HG03064 (cell line): ENCODE data around the gene MT4.
A peak's percentile ranks its signal among the peaks of the same experiment; 100 is the strongest.

Source experiments
- ATAC-seq: cut with Tn5 transposase; IDR thresholded peaks from one replicate; pipeline ENCODE4 v1.9.1; 2021; ENCODE audit warnings: low read depth; ENCODE audit not compliant: unreplicated experiment

The MT4 gene

DNA sequence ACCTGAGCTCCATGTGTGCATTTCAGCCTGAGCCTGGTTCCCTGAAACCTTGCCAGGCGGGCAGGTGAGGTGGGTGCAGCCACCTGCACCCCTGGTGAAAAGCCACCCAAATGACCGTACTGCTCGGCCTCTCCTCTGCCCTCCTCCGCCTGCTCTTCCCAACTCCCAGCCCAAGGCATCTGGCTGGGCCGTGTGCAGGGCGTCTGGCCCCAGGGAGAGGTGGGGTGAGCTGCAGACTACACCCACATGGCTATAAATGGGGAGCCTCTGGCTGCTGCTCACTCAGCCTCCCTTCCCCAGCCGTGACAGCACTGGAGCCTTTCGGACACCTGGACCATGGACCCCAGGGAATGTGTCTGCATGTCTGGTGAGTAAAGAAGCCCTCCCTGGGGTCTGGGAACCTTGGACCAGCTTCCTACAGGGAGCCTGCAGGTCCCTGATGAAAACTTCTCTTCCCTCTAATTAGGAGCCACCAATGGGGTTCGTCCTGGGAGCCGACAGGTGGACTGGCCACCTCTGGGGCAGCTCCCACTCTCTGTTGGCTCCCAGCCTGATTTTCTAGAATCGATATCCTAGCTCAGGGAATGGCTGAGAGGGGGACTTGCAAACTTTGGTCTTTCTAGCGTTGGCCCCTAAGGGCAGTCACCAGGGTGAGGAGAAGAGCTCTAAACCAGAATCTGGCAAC, at the start of gene MT4:
Gene MT4 (plus strand): TSS at position 281 of the 685 bp plus-strand sequence. CDS start 56 bp downstream, at position 337.
- ATAC-seq: no peak

DNA sequence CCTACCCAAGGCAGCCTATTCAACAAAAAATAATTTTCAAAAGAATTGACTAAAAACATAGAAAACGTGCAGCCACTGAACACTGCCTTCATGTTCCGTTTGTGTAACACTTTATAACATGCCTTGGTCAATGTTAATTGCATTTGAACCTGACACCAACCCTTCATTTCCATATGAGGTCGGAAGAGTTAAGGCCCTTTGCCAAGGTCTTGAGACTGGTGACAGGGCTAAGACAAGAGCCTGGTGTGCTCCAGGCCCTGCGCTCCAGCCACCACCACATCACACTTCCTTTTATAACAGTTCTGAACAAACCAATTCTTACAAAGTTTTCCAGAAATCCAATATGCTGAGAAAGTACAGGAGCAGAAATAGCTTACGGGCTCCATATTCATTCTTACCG, 49.2 kb upstream of the MT4 start:
- no peak for ATAC-seq

DNA sequence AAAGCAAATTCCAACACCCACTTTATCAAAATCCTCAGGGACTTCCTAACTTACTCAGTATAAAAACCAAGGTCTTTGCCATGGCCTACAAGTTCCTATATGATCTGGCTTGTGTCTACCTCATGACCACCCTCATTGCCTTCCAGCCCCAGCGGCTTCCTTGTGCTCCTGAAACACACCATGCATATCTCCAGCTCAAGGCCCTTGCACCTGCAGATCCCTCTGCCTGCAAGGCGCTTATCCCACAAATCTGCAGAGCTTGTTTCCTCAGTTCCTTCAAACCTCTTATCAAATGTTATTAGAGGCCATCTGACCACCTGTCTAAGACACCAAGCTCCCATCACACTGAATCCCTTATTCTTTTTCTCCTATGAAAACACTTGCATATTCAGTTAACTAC, 47.7 kb upstream of the MT4 start:
- ATAC-seq: no peak

DNA sequence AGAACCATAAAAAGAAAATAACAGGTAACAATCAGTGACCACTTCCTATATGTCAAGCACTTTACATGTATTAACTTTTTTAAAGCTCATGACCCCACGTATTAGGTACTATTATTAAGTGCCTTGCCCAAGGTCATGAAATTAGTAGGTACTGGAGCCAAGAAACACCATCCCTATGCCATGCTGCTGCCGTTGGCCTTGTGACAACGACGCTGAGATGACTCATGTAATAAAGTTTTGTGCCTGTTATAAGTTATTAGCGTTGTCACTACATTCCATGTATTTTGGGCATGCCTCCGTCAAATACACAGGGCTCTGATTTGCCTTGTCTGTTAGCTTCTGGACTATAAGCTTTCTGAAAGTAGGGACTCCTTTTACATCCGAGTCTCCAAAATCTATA, 46.4 kb upstream of the MT4 start:
- ATAC-seq: no peak

DNA sequence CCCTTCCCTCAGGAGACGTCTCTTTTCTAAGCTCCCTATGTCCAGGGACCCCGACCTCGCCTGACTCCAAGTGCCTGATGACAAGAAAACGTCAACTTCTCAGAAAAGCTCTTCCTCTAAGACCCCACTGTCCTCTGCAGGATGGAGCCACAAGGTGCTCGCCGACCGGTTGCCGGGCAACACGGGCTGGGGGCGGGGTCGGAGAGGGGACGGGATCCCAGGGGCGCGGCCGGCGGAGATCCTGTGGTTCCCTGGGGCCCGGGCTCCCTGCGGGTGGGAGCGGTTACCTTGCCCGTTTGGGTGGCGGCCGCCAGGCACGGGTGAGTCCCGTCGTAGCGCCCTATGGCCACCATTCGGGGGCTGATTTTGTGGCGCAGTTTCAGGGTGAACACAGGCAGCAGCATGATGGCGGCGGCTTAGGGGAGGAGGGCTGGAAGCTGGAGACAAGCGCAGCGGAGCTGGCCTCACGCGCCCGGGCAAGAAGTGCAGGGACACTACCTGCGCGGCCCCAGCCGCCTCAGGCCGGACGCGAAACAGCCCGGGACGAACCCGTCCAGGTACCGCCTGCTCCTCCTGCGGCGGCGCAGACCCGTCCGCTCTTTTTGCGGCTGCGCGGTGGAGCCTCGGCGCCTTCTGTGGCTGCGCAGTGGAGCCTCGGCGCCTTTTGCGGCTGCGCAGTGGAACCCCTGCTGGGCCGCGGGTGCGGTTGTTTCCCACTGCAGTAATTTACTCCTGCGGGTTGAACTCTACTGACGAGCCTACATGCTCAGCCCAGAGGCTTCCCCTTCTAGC, 45.2 kb upstream of the MT4 start, which contains the start of gene BBS2:
Gene BBS2 (minus strand): TSS at position 566 of the 792 bp plus-strand sequence. CDS start 162 bp downstream, at position 404.
- ATAC-seq: peak; percentile 78

DNA sequence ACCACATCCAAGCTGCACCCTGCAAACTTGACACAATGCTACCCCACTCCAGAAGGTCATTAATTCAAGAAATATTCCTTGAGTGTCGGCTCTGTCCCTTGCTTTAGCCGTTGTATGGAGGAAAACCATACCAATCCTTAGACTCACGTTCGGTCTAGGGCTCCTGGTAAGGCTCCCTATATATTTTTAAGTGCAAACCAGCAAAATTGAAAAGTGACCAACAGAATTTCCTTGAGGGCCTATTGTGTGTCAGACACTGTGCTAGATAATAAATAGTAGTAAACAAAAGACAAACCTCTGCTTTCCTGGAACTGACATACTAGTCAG, 44.7 kb upstream of the MT4 start:
- no peak for ATAC-seq

DNA sequence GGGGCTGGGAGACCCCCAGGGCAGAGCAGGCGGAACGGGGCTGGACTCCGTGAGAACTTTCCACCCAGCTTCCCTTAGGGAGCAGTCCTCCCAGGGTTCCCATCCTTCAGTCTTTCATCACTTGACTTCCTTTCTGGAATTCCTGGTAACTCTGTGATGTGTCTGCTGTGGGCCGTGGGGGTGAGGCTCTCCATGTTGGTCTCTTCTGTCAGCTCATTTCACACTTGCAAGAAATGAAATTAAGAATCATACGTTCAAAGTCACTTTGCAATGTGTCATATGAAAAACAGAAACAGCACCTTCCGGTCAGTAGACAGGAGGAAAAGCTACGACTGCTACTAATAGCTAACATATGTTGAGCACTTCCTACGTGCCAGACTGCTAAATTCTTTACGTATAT, 39.6 kb upstream of the MT4 start:
- no peak for ATAC-seq

DNA sequence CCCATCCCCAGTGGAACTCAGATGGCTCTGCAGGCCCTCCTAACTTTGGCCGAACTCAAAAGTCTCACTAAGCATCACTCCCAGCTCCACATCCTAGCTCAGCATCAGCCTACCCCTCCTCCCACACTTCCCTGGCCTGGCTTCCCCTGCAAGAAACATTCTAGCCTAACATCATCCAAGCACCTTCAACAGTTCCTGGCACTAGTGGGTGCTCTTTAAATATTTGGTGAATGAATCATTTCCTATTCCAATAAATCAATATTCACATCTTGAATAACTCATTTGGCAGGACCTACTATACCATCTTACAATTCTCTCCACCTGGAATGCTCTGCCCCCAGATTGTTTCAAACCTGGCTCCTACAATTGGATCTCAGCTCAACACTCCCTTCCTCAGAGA, 34.0 kb upstream of the MT4 start:
- ATAC-seq: no peak

DNA sequence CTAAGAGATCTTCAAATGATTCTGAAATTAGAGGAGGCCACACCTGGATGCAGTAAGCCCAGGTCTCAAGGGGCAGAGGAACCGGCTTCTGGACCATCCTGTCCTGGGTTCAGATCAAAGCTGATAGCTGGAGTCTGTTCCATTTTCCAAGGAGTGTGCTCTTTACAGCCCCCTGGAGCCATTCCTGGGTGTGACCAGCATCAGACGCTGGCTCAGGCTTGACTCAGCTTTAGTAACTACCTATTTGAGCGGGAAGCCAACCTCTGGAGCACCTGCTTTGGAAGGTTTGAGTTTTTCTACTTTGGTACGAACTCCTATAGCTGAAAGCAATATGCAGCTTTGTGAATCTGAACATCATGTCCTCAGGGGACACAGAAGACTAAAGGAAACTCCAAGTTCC, 32.2 kb upstream of the MT4 start:
- ATAC-seq: no peak

DNA sequence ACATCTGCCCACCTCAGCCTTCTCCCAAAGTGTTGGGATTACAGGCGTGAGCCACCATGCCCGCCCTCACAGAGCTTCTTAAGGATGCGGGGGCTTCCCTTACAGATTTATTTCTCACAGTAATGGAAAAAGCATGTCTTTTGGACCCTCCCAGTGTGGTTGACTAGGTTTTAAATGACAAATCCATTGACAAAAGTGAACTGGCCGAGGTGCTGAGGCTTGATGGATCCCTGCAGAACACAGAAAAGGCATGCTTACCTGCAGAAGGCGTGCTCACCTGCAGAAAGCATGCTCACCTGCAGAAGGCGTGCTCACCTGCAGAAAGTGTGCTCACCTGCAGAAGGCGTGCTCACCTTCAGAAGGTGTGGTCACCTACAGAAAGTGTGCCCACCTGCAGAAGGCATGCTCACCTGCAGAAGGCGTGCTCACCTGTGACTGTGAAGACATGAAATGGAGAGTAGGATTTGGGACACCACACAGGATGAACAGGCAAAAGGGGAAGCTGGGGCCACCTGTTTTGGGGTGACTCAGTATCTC, 30.0 kb upstream of the MT4 start:
- no peak for ATAC-seq

DNA sequence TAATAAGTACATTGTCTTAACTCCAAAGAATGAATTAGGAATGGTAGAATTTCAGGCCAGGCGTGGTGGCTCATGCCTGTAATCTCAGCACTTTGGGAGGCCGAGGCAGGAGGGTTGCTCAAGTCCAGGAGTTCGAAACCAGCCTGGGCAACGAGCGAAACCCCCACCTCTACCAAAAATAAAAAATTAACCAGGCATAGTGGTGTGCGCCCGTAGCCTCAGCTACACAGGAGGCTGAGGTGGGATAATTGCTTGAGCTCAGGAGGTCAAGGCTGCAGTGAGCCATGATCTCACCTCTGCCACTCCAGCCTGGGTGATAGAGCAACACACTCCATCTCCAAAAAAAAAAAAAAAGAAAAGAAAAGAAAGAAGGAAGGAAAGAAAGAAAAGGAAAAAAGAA, 26.5 kb upstream of the MT4 start:
- ATAC-seq: no peak

DNA sequence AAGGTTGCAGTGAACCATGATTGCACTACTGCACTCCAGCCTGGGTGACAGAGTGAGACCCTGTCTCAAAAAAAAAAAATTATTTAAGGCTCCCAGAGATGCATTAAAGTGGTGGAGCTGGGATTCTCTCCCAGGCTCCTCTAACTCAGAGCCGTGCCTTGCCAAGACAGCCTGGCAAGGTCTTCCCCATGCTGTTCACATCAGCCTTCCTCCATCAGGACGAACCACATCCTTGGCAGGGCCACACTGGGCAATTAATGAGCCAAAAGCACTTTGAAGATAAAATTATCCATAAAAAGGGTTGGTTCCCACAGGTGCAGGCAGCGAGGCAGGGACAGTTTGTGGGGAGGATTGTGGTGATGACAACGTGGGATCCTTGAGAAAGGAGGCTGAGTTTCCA, 25.2 kb upstream of the MT4 start:
- ATAC-seq: no peak

DNA sequence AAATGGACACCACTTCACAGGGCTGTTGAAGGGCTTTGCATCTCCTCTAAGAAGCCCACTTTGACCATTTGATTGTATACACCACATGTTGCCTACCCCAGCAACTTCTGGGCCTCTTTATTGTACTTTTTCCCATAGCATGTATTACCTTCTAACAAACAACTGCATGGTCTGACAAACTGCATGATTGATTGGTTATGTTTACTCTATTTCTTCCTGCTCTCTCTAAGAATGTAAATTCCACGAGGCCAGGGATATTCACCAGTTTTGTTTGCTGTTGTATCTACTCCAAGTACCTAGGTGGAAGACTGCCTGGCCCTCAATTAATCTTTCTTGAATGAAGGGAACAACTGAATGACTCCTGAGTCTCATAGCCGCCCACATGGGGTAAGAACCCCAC, 22.8 kb upstream of the MT4 start:
- no peak for ATAC-seq

DNA sequence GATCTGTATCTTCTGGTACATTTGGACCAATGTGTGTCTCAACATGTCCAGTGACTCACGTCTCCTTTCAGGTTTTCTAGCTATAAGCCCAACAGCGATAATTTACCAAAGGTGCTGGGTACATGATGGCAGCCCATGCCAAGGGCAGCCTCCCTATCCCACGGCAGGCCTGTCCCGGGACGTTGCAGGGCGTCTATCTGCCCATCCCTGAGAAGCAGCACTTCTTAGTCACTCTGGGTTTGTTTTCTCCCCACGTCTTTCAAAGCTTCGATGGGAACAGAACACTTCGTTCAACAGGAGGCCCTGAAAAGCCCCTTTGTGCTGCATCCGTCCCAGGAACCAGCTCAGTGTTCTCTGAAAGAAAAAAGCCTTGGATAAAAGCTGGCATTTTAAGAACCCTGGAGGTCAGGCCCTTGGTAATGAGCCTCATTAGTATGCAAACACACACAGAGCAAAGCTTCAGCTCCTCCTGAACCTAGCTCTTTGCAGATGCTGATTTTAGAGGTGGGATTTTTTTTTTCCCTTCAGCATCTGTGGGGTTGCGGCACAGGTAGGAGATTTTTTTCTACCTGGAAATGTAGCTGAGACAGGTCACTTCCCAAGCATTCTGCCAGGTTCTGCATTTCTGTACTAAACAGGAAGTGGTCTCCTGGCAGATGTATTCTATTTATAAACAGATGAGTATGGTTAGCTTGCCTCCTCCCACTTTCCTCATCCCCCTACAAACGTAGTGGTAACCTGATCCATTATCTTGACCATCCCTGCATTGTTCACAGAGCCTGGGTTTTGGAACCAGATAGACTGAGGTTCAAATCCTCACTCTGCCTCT, 17.5 kb upstream of the MT4 start:
- ATAC-seq: no peak

DNA sequence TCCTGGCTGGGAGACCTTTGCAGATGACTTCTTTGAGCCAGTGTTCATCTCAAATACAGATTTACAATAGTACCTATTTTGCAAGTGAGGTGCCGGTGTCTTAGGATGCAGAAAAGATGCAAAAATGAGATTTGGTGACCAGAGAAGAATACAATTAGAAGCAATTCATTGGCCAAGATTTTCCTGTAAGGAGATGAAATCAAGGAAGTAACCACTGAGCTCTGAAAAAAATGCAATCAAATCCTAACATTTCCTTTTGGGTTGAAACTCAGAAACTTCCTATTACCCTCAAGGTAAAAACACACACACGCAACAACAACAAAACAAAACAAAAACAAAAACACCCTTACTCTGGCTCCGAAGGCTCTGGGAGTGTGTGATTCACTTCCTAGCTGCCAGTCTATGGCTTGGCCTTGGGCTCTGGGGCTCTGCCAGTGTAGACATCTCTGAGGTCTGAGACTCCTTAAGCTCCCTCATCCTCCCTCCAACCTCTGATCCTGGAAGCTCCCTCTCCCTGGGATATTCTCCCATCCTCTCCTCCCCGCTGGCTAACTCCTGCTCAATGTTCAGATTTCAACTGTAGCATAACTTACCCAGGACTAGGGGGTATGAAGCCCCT, 16.8 kb upstream of the MT4 start:
- no peak for ATAC-seq

DNA sequence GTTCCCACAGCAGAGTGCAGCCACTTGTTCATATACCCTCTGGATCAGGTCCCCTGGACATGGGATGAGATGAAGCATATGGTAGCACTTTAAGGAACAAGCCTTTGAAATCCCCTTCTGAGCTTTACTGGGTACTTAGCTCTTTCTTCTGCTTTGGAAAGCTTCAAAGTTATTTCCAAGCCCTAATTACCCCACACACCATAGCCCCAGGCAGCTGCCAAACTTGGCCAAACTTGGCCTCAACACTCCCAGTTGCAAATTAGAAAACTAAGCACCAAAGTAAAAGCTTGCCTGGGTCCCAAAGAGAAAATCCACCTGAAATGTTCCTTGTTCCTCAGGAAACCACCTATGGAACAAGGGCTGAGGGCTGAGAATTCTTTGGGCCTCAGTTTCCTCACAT, 15.7 kb upstream of the MT4 start:
- ATAC-seq: no peak

DNA sequence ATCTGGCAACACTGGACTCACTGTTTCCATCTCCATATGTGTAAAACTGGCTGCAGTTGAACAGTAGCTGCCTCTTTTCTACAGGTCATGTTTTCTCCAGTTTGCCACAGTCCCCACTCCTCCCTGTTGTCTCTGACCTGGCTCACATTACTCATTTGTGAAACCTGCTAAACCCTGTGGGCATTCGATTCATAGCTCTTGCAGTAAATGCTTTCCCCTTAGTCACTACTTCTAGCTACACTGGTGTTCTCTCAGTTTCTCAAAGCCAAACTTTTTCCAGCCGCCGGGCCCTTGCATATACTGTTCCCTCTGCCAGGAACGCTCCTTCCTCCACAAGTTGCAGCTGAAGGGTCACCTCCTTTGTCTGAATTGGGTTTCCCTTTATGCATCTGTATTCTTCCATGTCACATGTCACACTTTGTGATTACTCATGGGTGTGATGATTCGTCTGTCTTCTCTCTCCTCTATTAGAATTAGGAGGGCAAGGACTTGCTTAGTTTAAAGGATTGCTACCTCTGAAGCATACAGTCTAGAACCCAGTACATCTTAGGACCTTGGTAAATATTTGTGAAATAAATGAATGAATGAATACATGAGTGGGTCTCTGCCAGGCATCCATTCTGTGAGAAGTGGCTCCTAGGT, 15.0 kb upstream of the MT4 start:
- no peak for ATAC-seq

DNA sequence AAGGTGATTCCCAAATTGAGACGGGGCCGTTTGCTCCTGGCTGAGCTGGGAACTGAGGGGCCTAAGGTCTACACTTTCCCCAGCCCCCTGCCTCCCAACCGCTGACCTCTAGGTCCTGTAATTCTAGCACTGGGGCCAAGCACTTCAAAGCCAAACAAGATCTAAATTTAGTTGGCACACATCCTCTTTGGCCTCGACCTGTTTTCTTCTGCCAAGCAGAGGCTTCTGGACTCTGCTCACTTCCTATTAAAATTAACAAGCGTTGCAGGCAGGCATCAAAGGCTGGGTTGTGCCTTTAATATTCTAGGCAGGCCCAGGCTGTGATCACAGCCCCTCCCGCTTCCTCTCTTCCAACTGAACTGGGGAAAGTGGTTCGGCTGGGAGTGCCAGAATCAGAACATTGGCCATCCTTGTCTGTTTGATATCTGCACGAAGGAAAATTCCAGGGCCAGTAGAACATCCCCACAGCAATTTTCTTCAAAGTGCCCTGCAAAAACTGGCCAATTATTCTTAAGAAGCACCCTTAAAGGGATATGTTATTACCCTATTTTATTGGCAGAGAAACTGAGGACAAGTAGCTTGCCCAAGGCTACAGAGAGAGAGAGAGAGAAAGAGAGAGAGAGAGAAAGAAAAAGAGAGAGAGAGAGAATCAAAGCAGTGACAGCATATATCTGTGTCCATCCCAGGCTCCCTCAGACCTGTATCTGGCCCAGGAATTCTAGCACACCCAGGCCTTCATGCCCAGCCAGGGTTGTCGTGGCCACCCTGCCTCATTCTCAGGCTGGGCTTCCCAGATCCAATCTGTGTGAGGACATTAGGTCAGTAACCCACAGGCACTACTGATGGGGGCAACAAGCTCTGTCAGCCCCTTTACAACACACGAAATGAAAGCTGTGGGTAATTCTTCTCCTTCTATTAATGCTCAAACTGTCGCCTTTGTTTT, 12.8 kb upstream of the MT4 start:
- ATAC-seq: no peak

DNA sequence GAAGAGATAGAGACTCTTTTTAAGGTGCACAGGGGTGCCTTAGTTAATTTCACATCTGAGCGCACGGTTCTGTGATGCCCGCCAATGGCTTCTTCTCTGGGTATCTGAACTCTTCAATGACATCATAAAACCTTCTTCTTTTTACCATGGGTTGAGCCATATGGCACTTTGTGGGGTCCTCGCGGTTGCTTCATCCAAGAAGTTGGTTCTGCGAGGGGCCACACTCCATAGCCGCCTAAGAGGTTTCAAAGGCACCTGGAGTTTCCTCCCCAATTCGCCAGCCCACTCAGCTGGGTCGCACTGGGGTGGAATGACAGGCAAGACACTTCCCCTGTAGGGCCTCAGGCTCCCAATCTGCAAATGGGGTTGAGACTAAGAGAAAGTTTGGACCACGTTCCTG, 10.4 kb upstream of the MT4 start:
- no peak for ATAC-seq
